GM23248 (cell line): ENCODE data around the gene YEATS2.

Source experiments
- EZH2 ChIP-seq: fragments of 200-600 bp; sonication (generic); IDR thresholded peaks from 2 replicates; pipeline ENCODE4 v1.6.1; 2018; ENCODE audit warnings: antibody characterized with exemption, mild to moderate bottlenecking; ENCODE audit not compliant: insufficient read depth, poor library complexity, severe bottlenecking
- EZH2phosphoT487 ChIP-seq: fragments of 200-600 bp; sonication (generic); IDR thresholded peaks from 2 replicates; pipeline ENCODE4 v1.6.1; 2018; ENCODE audit warnings: antibody characterized with exemption, moderate library complexity, mild to moderate bottlenecking, low read depth; ENCODE audit not compliant: insufficient read depth

GRCh38 chr3:183698318-183698751, 738 bp downstream of the YEATS2 start:
- TF ChIP-seq EZH2 (no peak), EZH2phosphoT487 (no peak)
